GM12878 (cell line): ENCODE measurements around the gene DCAF8. TPM values are rescaled to one million over a fixed set of nuclear protein-coding genes. Genes with fewer than 3 reads are reported as not detected.

Experiments used
- CUX1 ChIP-seq: IDR thresholded peaks from 2 replicates; pipeline ENCODE4 v1.6.1; 2012; ENCODE audit warnings: improper control_type of control experiment, low read depth, low read length; ENCODE audit not compliant: insufficient replicate concordance
- EP300 ChIP-seq, 2 experiments: fragments of 150-350 bp in 1 of 2; IDR thresholded peaks; 2 replicates each; pipeline ENCODE4 v1.6.1; 2011 to 2012; ENCODE audit warnings: low read depth in 2 of 2, low read length in 2 of 2, borderline replicate concordance in 1 of 2, improper control_type of control experiment in 1 of 2, inconsistent platforms in 1 of 2; ENCODE audit not compliant: control insufficient read depth in 1 of 2
- ETV6 ChIP-seq, 2 experiments: fragments of 450-650 bp in 1 of 2; IDR thresholded peaks in 1 of 2; conservative IDR thresholded peaks in 1 of 2; 2 replicates each; pipeline ENCODE4 v1.6.1; 2014; ENCODE audit warnings: antibody characterized with exemption in 1 of 2, borderline replicate concordance in 1 of 2, low read depth in 1 of 2, mild to moderate bottlenecking in 1 of 2, moderate library complexity in 1 of 2
- EZH2 ChIP-seq: IDR thresholded peaks from 2 replicates; pipeline ENCODE4 v1.6.1; 2012; ENCODE audit warnings: low read depth, mild to moderate bottlenecking, control low read depth, inconsistent platforms, low read length, borderline replicate concordance; ENCODE audit not compliant: control insufficient read depth
- HDAC6 ChIP-seq: fragments of 200-600 bp; sonication (generic); IDR thresholded peaks from one replicate; pipeline ENCODE4 v1.8.0; 2017; ENCODE audit warnings: antibody characterized with exemption; ENCODE audit not compliant: unreplicated experiment
- HDGF ChIP-seq: fragments of 450-650 bp; IDR thresholded peaks from 2 replicates; pipeline ENCODE4 v1.6.1; 2016; ENCODE audit warnings: antibody characterized with exemption
- NFYA ChIP-seq: IDR thresholded peaks from 2 replicates; pipeline ENCODE4 v1.6.1; 2011; ENCODE audit warnings: low read depth, mild to moderate bottlenecking, low read length, improper control_type of control experiment, borderline replicate concordance
- PKNOX1 ChIP-seq: fragments of 450-650 bp; IDR thresholded peaks from 2 replicates; pipeline ENCODE4 v1.6.1; 2016; ENCODE audit warnings: mild to moderate bottlenecking
- POU2F2 ChIP-seq: IDR thresholded peaks from 3 replicates; pipeline ENCODE4 v1.6.1; 2011; ENCODE audit warnings: low read depth, mild to moderate bottlenecking, low read length, borderline replicate concordance
- SMC3 ChIP-seq: IDR thresholded peaks from 2 replicates; pipeline ENCODE4 v1.6.1; 2011; ENCODE audit warnings: low read length, improper control_type of control experiment, borderline replicate concordance
- SPI1 ChIP-seq: IDR thresholded peaks from 2 replicates; pipeline ENCODE4 v1.6.1; 2011; ENCODE audit warnings: low read depth, mild to moderate bottlenecking, low read length, moderate library complexity, borderline replicate concordance; ENCODE audit not compliant: insufficient read depth
- ZBTB4 ChIP-seq: fragments of 450-650 bp; formaldehyde crosslinking; IDR thresholded peaks from 2 replicates; pipeline ENCODE4 v1.4.0; 2022; ENCODE audit warnings: mild to moderate bottlenecking, moderate library complexity
- polyA plus RNA-seq, 11 experiments: library from polyadenylated mRNA; depleted of rRNA in 4 of 11; unstranded in 6 of 11; stranded (reverse) in 5 of 11; fragments of >200 nt; fragmentation: Nextera tagmentation in 4 of 11; fragmentation: Illumina TruSeq in 1 of 11; extraction: Ambion mirVana in 4 of 11; extraction: Trizol in 1 of 11; gene quantifications; 1 replicate in 1 of 11; 2 replicates in 10 of 11; pipeline versions ENCODE4 v1.2.1 to v1.2.3, GENCODE V29; 2011 to 2016; ENCODE audit warnings: inconsistent platforms in 2 of 11, missing spikeins in 2 of 11, low read depth in 1 of 11
- total RNA-seq, 4 experiments: library from RNA; depleted of rRNA in 3 of 4; stranded (reverse); fragments of >200 nt in 3 of 4; fragmentation: Illumina TruSeq in 1 of 4; extraction: Trizol in 1 of 4; gene quantifications; 2 replicates each; pipeline versions ENCODE4 v1.2.1 to v1.2.3, GENCODE V29; 2013 to 2021

DCAF8 gene
- total and polyA plus RNA-seq, 10 of the 15 experiments (the other 5 are each of a cell fraction or from before 2014, with no cell fraction given) = 10.4 to 152 (median 84.6) TPM

GRCh38 chr1:160207118-160207650, 55.2 kb downstream of the DCAF8 start (continued):
- TF ChIP-seq ZBTB4 = no peak
- TF ChIP-seq POU2F2 = no peak
- no peak for TF ChIP-seq SPI1
- no peak for TF ChIP-seq CUX1
- TF ChIP-seq SMC3 = no peak
- TF ChIP-seq HDGF = no peak
- TF ChIP-seq EP300 (IDR thresholded peaks at IDR 0.05; ENCODE audit: borderline replicate concordance in 1 of 2, control insufficient read depth in 1 of 2, low read depth in 2 of 2, low read length in 2 of 2) = no peak
- no peak for TF ChIP-seq ETV6 (conservative IDR thresholded peaks at IDR 0.05 in 1 of 2, IDR thresholded peaks at IDR 0.05 in 1 of 2; ENCODE audit: borderline replicate concordance in 1 of 2, low read depth in 1 of 2)
- TF ChIP-seq PKNOX1 = no peak
- no peak for TF ChIP-seq NFYA
- TF ChIP-seq EZH2 = no peak
- no peak for TF ChIP-seq HDAC6
